Fibroblast of the aortic adventitia (primary cell): ENCODE results near the gene MAPRE2. TPM values are rescaled to one million over a fixed set of nuclear protein-coding genes. Genes with fewer than 3 reads are reported as not detected.
"Not testable (repeated sequence)": the region's sequence is repeated elsewhere in the genome, so short reads cannot be mapped to it uniquely, and the experiment has no call there.

Experiments
- DNase-seq: peaks from one replicate; pipeline ENCODE4 v3.0.0-alpha.2; 2010; ENCODE audit warnings: low read depth
- H3K4me3 ChIP-seq: 2 replicates; pipeline ENCODE4 v1.5.1; 2011; ENCODE audit warnings: low read depth, mild to moderate bottlenecking, control low read depth, low read length, moderate library complexity
- CTCF ChIP-seq: IDR thresholded peaks from 2 replicates; pipeline ENCODE4 v1.5.1; 2011; ENCODE audit warnings: mild to moderate bottlenecking, low read length, control low read depth, inconsistent platforms; ENCODE audit not compliant: insufficient read depth
- total RNA-seq: library from RNA; depleted of rRNA; stranded (reverse); fragments of >200 nt; gene quantifications from 2 replicates; pipeline ENCODE4 v1.2.3, GENCODE V29; 2012; ENCODE audit warnings: low replicate concordance

The MAPRE2 gene
- total RNA-seq, 1 donor: 44.7 TPM

- no peak overlapping the region for H3K4me3 ChIP-seq
- DNase-seq: no peak
- TF ChIP-seq CTCF: no peak
Measured at GRCh38 chr18:35106013-35106844, 65.0 kb downstream of the MAPRE2 start.

GRCh38 chr18:35106845-35107148, 65.6 kb downstream of the MAPRE2 start:
- no peak for DNase-seq
- H3K4me3 ChIP-seq: no peak overlapping the region
- TF ChIP-seq CTCF: no peak

GRCh38 chr18:35107216-35107615, 66.0 kb downstream of the MAPRE2 start:
- no peak for TF ChIP-seq CTCF
- DNase-seq: no peak
- H3K4me3 ChIP-seq: no peak overlapping the region

- H3K4me3 ChIP-seq, DNase-seq: not testable (repeated sequence)
Measured at GRCh38 chr18:35108088-35108487, 66.9 kb downstream of the MAPRE2 start.

GRCh38 chr18:35110059-35110458, 68.8 kb downstream of the MAPRE2 start:
- DNase-seq: no peak
- no peak for TF ChIP-seq CTCF
- no peak overlapping the region for H3K4me3 ChIP-seq

- DNase-seq: peak; percentile 77
- H3K4me3 ChIP-seq: no peak overlapping the region
- no peak for TF ChIP-seq CTCF
Measured at GRCh38 chr18:35110554-35111485, 69.6 kb downstream of the MAPRE2 start.

GRCh38 chr18:35112696-35113095, 71.5 kb downstream of the MAPRE2 start:
- no peak for TF ChIP-seq CTCF
- DNase-seq: no peak
- H3K4me3 ChIP-seq: no peak overlapping the region
